ENCODE results near the gene SHC2. TPM values are rescaled to one million over a fixed set of nuclear protein-coding genes. Genes with fewer than 3 reads are reported as not detected.

SHC2 gene
- total RNA-seq, 3 donors from 2014 or later: 8.3 to 40.6 (median 21.8) TPM

DNA sequence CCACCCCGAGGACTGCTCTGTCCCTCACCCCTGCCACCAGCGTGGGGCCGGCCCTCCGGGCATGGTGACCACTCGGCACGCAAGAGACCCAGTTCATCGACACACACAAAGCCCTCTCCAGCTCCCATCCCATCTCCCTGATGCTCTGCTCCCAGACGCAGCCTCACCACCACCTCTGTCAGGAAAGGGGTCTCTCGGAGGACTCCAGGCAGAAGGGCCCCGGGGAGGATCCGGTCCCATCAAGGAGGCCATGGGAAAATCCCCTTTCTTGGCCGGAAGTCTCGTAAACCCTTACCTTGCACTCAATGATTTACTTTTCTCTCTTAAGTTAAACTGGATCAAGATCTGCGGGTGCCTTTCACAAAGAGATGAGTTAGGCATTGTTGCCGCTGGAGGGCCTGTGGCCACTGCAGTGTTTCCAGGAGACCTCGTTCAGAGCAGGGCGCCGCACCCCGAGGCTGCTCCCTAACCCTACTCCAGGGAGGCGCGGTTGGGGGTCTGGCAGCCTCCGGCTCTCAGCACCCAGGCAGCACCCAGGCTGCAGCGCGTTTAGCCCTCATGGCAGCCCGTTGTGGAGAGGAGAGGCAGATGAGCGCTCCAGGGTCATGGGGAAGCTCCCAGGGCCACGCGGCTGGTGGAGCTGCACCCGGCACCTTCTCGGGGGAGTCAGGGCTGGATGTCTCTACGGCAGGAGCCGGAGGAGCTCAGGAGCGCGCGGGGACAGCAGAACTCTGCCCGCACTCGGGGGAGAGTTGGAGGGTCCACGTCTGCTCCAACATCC lies 82.8 kb downstream of the SHC2 start:
- Histone ChIP-seq H3K4me1 (peaks cover 0 to 6% of the 10 kb centered on the region in 2 donors), H3K9me3 (no peaks in the 10 kb centered on the region), H3K27ac (no peak overlapping the region), H3K27me3 (peaks cover 0 to 14% of the 10 kb centered on the region in 2 donors), H3K4me3 (no peak overlapping the region), H3K36me3 (no peaks in the 10 kb centered on the region)
- DNase-seq (ENCODE audit: low spot score in 2 of 2): no peak
- intact Hi-C loops (cut with DNase I; ENCODE audit: low total_unique reads): no loop called here
- no peak for TF ChIP-seq POLR2A (IDR thresholded peaks at IDR 0.05)
- TF ChIP-seq POLR2AphosphoS5 (IDR thresholded peaks at IDR 0.05): no peak
- TF ChIP-seq, protein P1, sequence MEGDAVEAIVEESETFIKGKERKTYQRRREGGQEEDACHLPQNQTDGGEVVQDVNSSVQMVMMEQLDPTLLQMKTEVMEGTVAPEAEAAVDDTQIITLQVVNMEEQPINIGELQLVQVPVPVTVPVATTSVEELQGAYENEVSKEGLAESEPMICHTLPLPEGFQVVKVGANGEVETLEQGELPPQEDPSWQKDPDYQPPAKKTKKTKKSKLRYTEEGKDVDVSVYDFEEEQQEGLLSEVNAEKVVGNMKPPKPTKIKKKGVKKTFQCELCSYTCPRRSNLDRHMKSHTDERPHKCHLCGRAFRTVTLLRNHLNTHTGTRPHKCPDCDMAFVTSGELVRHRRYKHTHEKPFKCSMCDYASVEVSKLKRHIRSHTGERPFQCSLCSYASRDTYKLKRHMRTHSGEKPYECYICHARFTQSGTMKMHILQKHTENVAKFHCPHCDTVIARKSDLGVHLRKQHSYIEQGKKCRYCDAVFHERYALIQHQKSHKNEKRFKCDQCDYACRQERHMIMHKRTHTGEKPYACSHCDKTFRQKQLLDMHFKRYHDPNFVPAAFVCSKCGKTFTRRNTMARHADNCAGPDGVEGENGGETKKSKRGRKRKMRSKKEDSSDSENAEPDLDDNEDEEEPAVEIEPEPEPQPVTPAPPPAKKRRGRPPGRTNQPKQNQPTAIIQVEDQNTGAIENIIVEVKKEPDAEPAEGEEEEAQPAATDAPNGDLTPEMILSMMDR (IDR thresholded peaks at IDR 0.05): no peak

DNA sequence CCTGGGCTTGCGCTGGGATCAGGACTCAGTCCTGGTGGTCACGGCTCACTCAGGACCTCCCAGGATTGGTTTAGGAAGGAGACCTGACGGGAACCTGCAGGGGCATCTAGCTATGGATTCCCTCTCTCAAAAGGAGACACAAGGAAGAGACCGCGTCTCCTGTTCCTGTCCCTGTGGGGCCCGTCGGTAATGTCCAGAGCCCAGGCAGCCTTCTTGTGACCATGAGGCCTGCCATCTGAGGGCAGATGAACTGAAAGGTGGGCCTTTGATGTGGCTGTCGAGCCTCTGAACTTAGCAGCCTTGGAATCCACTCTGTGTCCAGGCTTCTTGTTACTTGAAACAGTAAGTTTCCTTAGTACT lies 84.7 kb downstream of the SHC2 start:
- Histone ChIP-seq H3K4me1 (peaks cover 0 to 12% of the 10 kb centered on the region in 2 donors), H3K27me3 (peaks cover 0 to 14% of the 10 kb centered on the region in 2 donors), H3K9me3 (no peaks in the 10 kb centered on the region), H3K27ac (no peak overlapping the region), H3K36me3 (no peaks in the 10 kb centered on the region), H3K4me3 (no peak overlapping the region)
- intact Hi-C loops (cut with DNase I; ENCODE audit: low total_unique reads): no loop called here
- no peak for TF ChIP-seq POLR2AphosphoS5 (IDR thresholded peaks at IDR 0.05)
- TF ChIP-seq, protein P1 (IDR thresholded peaks at IDR 0.05): no peak
- TF ChIP-seq POLR2A (IDR thresholded peaks at IDR 0.05): no peak
- no peak for DNase-seq (ENCODE audit: low spot score in 2 of 2)

DNA sequence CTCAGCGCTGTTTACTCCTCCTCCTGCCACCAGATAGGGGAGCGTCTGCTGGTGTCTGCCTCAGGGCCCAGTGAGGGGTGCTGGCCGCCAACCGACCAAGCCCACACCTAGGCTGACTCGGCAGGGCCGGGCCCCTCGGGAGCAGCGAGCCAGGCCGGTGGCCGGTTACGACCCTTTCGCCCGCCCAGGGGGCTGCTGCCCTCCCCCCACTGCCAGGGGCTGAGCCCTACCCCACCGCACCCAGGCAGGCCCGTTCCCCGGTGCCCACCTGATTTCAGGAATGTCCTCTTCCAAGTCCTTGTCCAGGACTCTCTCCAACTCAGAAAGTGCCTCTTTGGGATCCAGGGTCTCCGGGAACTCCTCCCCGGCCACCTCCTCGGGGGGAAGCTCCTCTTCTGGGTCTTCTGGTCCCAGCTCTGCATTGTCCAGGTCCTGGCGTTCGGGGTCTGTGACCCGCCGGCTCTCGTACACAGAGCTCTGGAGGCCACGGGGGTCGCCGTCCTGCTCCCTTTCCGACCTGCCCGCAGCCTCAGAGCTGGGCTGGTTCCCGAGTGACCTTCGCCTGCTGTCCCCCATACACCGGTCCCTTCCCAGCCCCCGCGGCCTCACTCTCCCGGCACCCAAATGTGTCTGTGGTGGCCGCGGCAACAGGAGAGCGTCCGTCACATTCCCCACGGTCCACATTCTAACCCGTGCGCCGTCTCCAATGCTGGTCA lies 85.3 kb downstream of the SHC2 start:
- Histone ChIP-seq H3K4me3 (no peak overlapping the region), H3K4me1 (peaks cover 0 to 12% of the 10 kb centered on the region in 2 donors), H3K27ac (no peak overlapping the region), H3K9me3 (no peaks in the 10 kb centered on the region), H3K36me3 (no peaks in the 10 kb centered on the region), H3K27me3 (peaks cover 0 to 14% of the 10 kb centered on the region in 2 donors)
- intact Hi-C loops (cut with DNase I; ENCODE audit: low total_unique reads): no loop called here
- DNase-seq (ENCODE audit: low spot score in 2 of 2): no peak
- TF ChIP-seq POLR2A (IDR thresholded peaks at IDR 0.05) (no peak), POLR2AphosphoS5 (IDR thresholded peaks at IDR 0.05) (no peak)
- TF ChIP-seq, protein P1 (IDR thresholded peaks at IDR 0.05): no peak

GRCh38 chr19:374886-375235 lies 86.0 kb downstream of the SHC2 start:
- DNase-seq (ENCODE audit: low spot score in 2 of 2): no peak
- Histone ChIP-seq H3K4me3 (no peak overlapping the region), H3K4me1 (peaks cover 0 to 12% of the 10 kb centered on the region in 2 donors), H3K36me3 (no peaks in the 10 kb centered on the region), H3K27ac (no peak overlapping the region), H3K27me3 (peaks cover 0 to 14% of the 10 kb centered on the region in 2 donors), H3K9me3 (no peaks in the 10 kb centered on the region)
- TF ChIP-seq, protein P1 (IDR thresholded peaks at IDR 0.05): no peak
- TF ChIP-seq POLR2AphosphoS5 (IDR thresholded peaks at IDR 0.05): no peak
- no peak for TF ChIP-seq POLR2A (IDR thresholded peaks at IDR 0.05)
- intact Hi-C loops (cut with DNase I; ENCODE audit: low total_unique reads): no loop called here
